A673 (cell line): ENCODE measurements around the gene CBX2.

Source experiments
- EZH2 ChIP-seq: fragments of 200-600 bp; sonication (generic); IDR thresholded peaks from 2 replicates; pipeline ENCODE4 v1.6.1; 2017; ENCODE audit warnings: borderline replicate concordance, low read depth, mild to moderate bottlenecking, mixed read lengths, antibody characterized with exemption, low read length; ENCODE audit not compliant: poor library complexity, severe bottlenecking
- TF ChIP-seq, protein P1 (sequence below): fragments of 300-800, 200-600 bp; sonication (generic); conservative IDR thresholded peaks from 2 replicates; pipeline ENCODE4 v1.5.1; 2017; ENCODE audit warnings: low read depth, mild to moderate bottlenecking, antibody characterized with exemption, low read length, moderate library complexity, mixed read lengths

DNA sequence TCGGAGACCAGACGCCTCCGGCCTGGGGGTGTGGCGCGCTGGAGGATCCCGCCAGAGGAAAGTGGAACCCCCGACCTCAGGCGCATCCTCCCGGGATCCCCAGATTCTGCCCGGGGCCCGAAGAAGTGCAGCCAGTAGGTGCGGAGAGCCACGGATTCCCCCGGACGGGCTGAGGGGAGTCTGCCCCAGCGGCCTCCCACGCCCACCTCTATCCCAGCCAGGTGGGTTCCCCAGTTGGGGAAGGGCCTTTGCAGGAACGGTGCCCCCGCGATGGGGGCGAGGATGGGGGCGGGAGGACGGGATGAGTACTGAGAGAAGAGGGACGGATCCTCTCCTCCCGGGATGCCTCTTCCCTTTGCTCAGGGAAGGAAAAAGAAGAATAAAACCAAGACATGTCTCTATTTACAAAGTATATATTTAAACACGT is 13.8 kb downstream of the CBX2 start:
- TF ChIP-seq, protein P1, sequence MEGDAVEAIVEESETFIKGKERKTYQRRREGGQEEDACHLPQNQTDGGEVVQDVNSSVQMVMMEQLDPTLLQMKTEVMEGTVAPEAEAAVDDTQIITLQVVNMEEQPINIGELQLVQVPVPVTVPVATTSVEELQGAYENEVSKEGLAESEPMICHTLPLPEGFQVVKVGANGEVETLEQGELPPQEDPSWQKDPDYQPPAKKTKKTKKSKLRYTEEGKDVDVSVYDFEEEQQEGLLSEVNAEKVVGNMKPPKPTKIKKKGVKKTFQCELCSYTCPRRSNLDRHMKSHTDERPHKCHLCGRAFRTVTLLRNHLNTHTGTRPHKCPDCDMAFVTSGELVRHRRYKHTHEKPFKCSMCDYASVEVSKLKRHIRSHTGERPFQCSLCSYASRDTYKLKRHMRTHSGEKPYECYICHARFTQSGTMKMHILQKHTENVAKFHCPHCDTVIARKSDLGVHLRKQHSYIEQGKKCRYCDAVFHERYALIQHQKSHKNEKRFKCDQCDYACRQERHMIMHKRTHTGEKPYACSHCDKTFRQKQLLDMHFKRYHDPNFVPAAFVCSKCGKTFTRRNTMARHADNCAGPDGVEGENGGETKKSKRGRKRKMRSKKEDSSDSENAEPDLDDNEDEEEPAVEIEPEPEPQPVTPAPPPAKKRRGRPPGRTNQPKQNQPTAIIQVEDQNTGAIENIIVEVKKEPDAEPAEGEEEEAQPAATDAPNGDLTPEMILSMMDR, result no peak
- TF ChIP-seq EZH2, result no peak
